ENCODE results near the gene DLGAP1. TPM values are rescaled to one million over a fixed set of nuclear protein-coding genes. Genes with fewer than 3 reads are reported as not detected.

Gene DLGAP1
- total and polyA plus RNA-seq, 2 experiments from 2014 or later: 17.0 to 48.5 TPM

DNA sequence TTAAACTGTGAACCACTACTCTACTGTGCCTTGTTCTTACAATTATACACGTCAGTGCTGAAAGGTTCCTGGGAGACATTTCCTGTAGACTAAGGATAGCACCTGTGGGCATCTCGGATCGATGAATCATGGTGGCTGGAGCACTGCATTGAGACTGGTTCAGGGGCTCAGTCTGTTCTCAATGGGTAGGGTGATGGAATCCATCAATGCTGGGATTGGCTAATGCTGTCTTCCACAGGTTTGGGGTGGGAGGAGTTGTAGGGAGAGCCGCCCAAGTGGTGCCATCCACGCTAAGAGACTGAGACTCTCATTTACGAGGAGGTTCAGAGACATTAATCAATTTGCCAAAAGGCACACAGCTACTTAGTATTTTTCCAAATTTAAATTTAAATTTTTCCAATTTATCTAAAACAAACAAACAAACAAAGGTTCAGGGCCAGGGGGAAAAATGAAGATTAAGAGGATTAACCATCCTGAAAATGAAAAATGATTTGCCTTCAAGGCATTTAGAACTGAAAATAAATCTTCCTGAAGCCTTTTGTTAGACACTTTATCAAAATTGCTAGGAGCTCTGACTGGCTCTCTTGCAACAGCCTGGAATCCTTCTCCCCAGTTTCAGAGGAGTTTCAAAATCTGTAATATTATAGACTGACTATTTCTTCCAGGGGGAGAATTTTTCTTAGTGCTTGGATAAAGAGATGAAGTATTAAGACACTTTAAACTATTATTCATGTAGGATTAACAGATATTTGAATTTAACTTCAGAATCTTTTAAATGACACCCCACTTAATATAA is 645.9 kb downstream of the DLGAP1 start (continued):
- no peak for TF ChIP-seq NANOG (IDR thresholded peaks at IDR 0.05; ENCODE audit: borderline replicate concordance)

DNA sequence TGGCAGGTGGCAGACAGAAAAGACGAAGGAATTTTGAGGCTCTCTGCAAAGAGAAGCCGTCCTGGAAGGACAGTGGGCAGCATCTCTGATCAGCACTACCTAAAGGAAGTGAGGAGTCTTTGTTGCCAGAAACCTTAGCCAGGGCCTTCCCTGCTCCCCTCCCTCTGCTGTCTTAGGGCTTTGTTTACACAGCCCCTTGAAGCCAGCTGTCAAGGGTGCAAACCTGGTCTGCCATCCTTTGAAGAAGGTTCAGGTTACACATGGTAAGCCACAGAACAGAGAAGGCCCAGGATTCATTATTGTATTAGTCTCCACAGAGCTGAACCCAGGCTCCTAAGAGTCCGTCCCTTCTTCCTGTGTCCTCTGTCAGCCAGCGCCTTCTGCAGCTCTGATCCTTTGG is 648.5 kb downstream of the DLGAP1 start:
- Histone ChIP-seq H3F3A (replicated peaks; ENCODE audit: low read depth) (no peaks in the 10 kb centered on the region), H3K27me3 (ENCODE audit: insufficient read depth) (no peaks in the 10 kb centered on the region), H3K36me3 (ENCODE audit: insufficient read depth) (no peaks in the 10 kb centered on the region), H3K9me2 (ENCODE audit: insufficient read depth) (no peaks in the 10 kb centered on the region), H3K4me1 (ENCODE audit: insufficient read depth) (peaks cover 20% of the 10 kb centered on the region), H2AFZ (no peak overlapping the region), H3K4me3 (no peak overlapping the region), H4K20me1 (replicated peaks; ENCODE audit: insufficient read depth) (no peaks in the 10 kb centered on the region), H3K4me2 (no peak overlapping the region), H3K79me2 (replicated peaks; ENCODE audit: insufficient read depth) (no peaks in the 10 kb centered on the region), H3K27ac (ENCODE audit: low read depth) (no peak overlapping the region)
- Mint-ChIP-seq H3K4me1 (no peaks in the 10 kb centered on the region), H3K9me3 (no peaks in the 10 kb centered on the region), H3K27ac (no peak overlapping the region), H3K4me3 (no peak overlapping the region), H3K27me3 (ENCODE audit: insufficient read depth, low read depth, poor library complexity) (no peaks in the 10 kb centered on the region), H3K36me3 (ENCODE audit: low read depth) (no peaks in the 10 kb centered on the region; the same call in 2 of the 3 replicates)
- DNase-seq (ENCODE audit: low spot score) (no peak), ATAC-seq (peak; percentile 86)
- no peak for TF ChIP-seq ZNF114 (CRISPR knock-in tag; IDR thresholded peaks at IDR 0.05)
- TF ChIP-seq, protein P1, sequence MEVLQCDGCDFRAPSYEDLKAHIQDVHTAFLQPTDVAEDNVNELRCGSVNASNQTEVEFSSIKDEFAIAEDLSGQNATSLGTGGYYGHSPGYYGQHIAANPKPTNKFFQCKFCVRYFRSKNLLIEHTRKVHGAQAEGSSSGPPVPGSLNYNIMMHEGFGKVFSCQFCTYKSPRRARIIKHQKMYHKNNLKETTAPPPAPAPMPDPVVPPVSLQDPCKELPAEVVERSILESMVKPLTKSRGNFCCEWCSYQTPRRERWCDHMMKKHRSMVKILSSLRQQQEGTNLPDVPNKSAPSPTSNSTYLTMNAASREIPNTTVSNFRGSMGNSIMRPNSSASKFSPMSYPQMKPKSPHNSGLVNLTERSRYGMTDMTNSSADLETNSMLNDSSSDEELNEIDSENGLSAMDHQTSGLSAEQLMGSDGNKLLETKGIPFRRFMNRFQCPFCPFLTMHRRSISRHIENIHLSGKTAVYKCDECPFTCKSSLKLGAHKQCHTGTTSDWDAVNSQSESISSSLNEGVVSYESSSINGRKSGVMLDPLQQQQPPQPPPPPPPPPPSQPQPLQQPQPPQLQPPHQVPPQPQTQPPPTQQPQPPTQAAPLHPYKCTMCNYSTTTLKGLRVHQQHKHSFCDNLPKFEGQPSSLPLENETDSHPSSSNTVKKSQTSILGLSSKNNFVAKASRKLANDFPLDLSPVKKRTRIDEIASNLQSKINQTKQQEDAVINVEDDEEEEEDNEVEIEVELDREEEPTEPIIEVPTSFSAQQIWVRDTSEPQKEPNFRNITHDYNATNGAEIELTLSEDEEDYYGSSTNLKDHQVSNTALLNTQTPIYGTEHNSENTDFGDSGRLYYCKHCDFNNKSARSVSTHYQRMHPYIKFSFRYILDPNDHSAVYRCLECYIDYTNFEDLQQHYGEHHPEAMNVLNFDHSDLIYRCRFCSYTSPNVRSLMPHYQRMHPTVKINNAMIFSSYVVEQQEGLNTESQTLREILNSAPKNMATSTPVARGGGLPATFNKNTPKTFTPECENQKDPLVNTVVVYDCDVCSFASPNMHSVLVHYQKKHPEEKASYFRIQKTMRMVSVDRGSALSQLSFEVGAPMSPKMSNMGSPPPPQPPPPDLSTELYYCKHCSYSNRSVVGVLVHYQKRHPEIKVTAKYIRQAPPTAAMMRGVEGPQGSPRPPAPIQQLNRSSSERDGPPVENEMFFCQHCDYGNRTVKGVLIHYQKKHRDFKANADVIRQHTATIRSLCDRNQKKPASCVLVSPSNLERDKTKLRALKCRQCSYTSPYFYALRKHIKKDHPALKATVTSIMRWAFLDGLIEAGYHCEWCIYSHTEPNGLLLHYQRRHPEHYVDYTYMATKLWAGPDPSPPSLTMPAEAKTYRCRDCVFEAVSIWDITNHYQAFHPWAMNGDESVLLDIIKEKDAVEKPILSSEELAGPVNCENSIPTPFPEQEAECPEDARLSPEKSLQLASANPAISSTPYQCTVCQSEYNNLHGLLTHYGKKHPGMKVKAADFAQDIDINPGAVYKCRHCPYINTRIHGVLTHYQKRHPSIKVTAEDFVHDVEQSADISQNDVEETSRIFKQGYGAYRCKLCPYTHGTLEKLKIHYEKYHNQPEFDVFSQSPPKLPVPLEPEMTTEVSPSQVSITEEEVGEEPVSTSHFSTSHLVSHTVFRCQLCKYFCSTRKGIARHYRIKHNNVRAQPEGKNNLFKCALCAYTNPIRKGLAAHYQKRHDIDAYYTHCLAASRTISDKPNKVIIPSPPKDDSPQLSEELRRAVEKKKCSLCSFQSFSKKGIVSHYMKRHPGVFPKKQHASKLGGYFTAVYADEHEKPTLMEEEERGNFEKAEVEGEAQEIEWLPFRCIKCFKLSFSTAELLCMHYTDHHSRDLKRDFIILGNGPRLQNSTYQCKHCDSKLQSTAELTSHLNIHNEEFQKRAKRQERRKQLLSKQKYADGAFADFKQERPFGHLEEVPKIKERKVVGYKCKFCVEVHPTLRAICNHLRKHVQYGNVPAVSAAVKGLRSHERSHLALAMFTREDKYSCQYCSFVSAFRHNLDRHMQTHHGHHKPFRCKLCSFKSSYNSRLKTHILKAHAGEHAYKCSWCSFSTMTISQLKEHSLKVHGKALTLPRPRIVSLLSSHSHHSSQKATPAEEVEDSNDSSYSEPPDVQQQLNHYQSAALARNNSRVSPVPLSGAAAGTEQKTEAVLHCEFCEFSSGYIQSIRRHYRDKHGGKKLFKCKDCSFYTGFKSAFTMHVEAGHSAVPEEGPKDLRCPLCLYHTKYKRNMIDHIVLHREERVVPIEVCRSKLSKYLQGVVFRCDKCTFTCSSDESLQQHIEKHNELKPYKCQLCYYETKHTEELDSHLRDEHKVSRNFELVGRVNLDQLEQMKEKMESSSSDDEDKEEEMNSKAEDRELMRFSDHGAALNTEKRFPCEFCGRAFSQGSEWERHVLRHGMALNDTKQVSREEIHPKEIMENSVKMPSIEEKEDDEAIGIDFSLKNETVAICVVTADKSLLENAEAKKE (CRISPR knock-in tag; IDR thresholded peaks at IDR 0.05): no peak
- TF ChIP-seq, protein P2, sequence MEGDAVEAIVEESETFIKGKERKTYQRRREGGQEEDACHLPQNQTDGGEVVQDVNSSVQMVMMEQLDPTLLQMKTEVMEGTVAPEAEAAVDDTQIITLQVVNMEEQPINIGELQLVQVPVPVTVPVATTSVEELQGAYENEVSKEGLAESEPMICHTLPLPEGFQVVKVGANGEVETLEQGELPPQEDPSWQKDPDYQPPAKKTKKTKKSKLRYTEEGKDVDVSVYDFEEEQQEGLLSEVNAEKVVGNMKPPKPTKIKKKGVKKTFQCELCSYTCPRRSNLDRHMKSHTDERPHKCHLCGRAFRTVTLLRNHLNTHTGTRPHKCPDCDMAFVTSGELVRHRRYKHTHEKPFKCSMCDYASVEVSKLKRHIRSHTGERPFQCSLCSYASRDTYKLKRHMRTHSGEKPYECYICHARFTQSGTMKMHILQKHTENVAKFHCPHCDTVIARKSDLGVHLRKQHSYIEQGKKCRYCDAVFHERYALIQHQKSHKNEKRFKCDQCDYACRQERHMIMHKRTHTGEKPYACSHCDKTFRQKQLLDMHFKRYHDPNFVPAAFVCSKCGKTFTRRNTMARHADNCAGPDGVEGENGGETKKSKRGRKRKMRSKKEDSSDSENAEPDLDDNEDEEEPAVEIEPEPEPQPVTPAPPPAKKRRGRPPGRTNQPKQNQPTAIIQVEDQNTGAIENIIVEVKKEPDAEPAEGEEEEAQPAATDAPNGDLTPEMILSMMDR (conservative IDR thresholded peaks at IDR 0.05; ENCODE audit: low read depth in 2 of 2): no peak
- TF ChIP-seq CREB1 (CRISPR knock-in tag; IDR thresholded peaks at IDR 0.05; ENCODE audit: low read depth): no peak
- TF ChIP-seq JUNB (IDR thresholded peaks at IDR 0.05; ENCODE audit: unreplicated experiment): no peak
- TF ChIP-seq EZH2phosphoT487 (IDR thresholded peaks at IDR 0.05; ENCODE audit: unreplicated experiment): no peak
- TF ChIP-seq, protein P3, sequence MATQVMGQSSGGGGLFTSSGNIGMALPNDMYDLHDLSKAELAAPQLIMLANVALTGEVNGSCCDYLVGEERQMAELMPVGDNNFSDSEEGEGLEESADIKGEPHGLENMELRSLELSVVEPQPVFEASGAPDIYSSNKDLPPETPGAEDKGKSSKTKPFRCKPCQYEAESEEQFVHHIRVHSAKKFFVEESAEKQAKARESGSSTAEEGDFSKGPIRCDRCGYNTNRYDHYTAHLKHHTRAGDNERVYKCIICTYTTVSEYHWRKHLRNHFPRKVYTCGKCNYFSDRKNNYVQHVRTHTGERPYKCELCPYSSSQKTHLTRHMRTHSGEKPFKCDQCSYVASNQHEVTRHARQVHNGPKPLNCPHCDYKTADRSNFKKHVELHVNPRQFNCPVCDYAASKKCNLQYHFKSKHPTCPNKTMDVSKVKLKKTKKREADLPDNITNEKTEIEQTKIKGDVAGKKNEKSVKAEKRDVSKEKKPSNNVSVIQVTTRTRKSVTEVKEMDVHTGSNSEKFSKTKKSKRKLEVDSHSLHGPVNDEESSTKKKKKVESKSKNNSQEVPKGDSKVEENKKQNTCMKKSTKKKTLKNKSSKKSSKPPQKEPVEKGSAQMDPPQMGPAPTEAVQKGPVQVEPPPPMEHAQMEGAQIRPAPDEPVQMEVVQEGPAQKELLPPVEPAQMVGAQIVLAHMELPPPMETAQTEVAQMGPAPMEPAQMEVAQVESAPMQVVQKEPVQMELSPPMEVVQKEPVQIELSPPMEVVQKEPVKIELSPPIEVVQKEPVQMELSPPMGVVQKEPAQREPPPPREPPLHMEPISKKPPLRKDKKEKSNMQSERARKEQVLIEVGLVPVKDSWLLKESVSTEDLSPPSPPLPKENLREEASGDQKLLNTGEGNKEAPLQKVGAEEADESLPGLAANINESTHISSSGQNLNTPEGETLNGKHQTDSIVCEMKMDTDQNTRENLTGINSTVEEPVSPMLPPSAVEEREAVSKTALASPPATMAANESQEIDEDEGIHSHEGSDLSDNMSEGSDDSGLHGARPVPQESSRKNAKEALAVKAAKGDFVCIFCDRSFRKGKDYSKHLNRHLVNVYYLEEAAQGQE (IDR thresholded peaks at IDR 0.05; ENCODE audit: unreplicated experiment): no peak
- no peak for TF ChIP-seq STAT1 (IDR thresholded peaks at IDR 0.05; ENCODE audit: unreplicated experiment)
- no peak for TF ChIP-seq EZH2 (IDR thresholded peaks at IDR 0.05; ENCODE audit: low read depth, unreplicated experiment)
- no peak for TF ChIP-seq POLR2AphosphoS5 (IDR thresholded peaks at IDR 0.05; ENCODE audit: low read depth)
- TF ChIP-seq, protein P4, sequence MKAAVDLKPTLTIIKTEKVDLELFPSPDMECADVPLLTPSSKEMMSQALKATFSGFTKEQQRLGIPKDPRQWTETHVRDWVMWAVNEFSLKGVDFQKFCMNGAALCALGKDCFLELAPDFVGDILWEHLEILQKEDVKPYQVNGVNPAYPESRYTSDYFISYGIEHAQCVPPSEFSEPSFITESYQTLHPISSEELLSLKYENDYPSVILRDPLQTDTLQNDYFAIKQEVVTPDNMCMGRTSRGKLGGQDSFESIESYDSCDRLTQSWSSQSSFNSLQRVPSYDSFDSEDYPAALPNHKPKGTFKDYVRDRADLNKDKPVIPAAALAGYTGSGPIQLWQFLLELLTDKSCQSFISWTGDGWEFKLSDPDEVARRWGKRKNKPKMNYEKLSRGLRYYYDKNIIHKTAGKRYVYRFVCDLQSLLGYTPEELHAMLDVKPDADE (IDR thresholded peaks at IDR 0.05): no peak
- no peak for TF ChIP-seq ZNF331 (CRISPR knock-in tag; IDR thresholded peaks at IDR 0.05; ENCODE audit: low read depth)

Measured in GM23338 (cell line).